Measurements from ENCODE around the gene LYRM2.
A peak's percentile ranks its signal among the peaks of the same experiment; 100 is the strongest.
"Not testable (repeated sequence)": the region's sequence is repeated elsewhere in the genome, so short reads cannot be mapped to it uniquely, and the experiment has no call there.

LYRM2 gene

GRCh38 chr6:89644864-89645263 is 6.3 kb upstream of the LYRM2 start:
- peak; percentile 4 for DNase-seq (ENCODE audit: low read depth)

- no peak for DNase-seq (ENCODE audit: low read depth)
These were observed 4.9 kb upstream of the LYRM2 start for GRCh38 chr6:89643406-89643805.

GRCh38 chr6:89642956-89643355 is 4.4 kb upstream of the LYRM2 start:
- DNase-seq (ENCODE audit: low read depth) = no peak

GRCh38 chr6:89641581-89641980 is 3.0 kb upstream of the LYRM2 start:
- DNase-seq (ENCODE audit: low read depth) = not testable (repeated sequence)

GRCh38 chr6:89640804-89641203 is 2.3 kb upstream of the LYRM2 start:
- DNase-seq (ENCODE audit: low read depth) = peak; percentile 58

GRCh38 chr6:89637960-89638319 is 607 bp downstream of the LYRM2 start:
- no peak for DNase-seq (ENCODE audit: low read depth)

GRCh38 chr6:89636412-89636811 is 2.1 kb downstream of the LYRM2 start:
- not testable (repeated sequence) for DNase-seq (ENCODE audit: low read depth)

- no peak for DNase-seq (ENCODE audit: low read depth)
These were observed 8.1 kb downstream of the LYRM2 start for GRCh38 chr6:89630488-89630887.

- DNase-seq (ENCODE audit: low read depth) = no peak
These were observed 14.8 kb downstream of the LYRM2 start for GRCh38 chr6:89623749-89624148.

- DNase-seq (ENCODE audit: low read depth) = no peak
These were observed 19.0 kb downstream of the LYRM2 start for GRCh38 chr6:89619567-89619966.

GRCh38 chr6:89618026-89618425 is 20.5 kb downstream of the LYRM2 start:
- DNase-seq (ENCODE audit: low read depth) = no peak

GRCh38 chr6:89616531-89616930 is 22.0 kb downstream of the LYRM2 start:
- no peak for DNase-seq (ENCODE audit: low read depth)

- no peak for DNase-seq (ENCODE audit: low read depth)
These were observed 22.7 kb downstream of the LYRM2 start for GRCh38 chr6:89615882-89616281.

- DNase-seq (ENCODE audit: low read depth) = no peak
These were observed 24.8 kb downstream of the LYRM2 start for GRCh38 chr6:89613790-89614189.

GRCh38 chr6:89612121-89612520 is 26.4 kb downstream of the LYRM2 start:
- no peak for DNase-seq (ENCODE audit: low read depth)

GRCh38 chr6:89611666-89612065 is 26.9 kb downstream of the LYRM2 start:
- peak; percentile 64 for DNase-seq (ENCODE audit: low read depth)

- peak; percentile 35 for DNase-seq (ENCODE audit: low read depth)
These were observed 28.4 kb downstream of the LYRM2 start for GRCh38 chr6:89610149-89610642.

- no peak for DNase-seq (ENCODE audit: low read depth)
These were observed 32.7 kb downstream of the LYRM2 start for GRCh38 chr6:89605861-89606260.

- DNase-seq (ENCODE audit: low read depth) = no peak
These were observed 33.9 kb downstream of the LYRM2 start for GRCh38 chr6:89604653-89605052.

GRCh38 chr6:89602166-89602565 is 36.4 kb downstream of the LYRM2 start:
- DNase-seq (ENCODE audit: low read depth) = no peak

- DNase-seq (ENCODE audit: low read depth) = no peak
These were observed 38.8 kb downstream of the LYRM2 start for GRCh38 chr6:89599727-89600126.

- peak; percentile 37 for DNase-seq (ENCODE audit: low read depth)
These were observed 40.6 kb downstream of the LYRM2 start for GRCh38 chr6:89597988-89598387.

- no peak for DNase-seq (ENCODE audit: low read depth)
These were observed 41.2 kb downstream of the LYRM2 start for GRCh38 chr6:89597372-89597771.

- DNase-seq (ENCODE audit: low read depth) = no peak
These were observed 42.1 kb downstream of the LYRM2 start for GRCh38 chr6:89596484-89596883.

GRCh38 chr6:89596056-89596455 is 42.5 kb downstream of the LYRM2 start:
- no peak for DNase-seq (ENCODE audit: low read depth)

Data from EH (cell line).